Upper lobe of right lung (tissue), 1 donor: Measurements from ENCODE around the gene CHAC1. TPM values are rescaled to one million over a fixed set of nuclear protein-coding genes. Genes with fewer than 3 reads are reported as not detected.

Experiments
- ATAC-seq: fragments of 200-7000 bp; cut with Tn5 transposase; one replicate; pipeline ENCODE4 v1.9.1; 2020; ENCODE audit warnings: mild to moderate bottlenecking, moderate library complexity
- DNase-seq: peaks from one replicate; pipeline ENCODE4 v3.0.0-alpha.2; 2020
- H3K27ac ChIP-seq: fragments of 200-600 bp; one replicate; pipeline ENCODE4 v1.8.0; 2022
- H3K27me3 ChIP-seq: fragments of 200-600 bp; one replicate; pipeline ENCODE4 v1.8.0; 2022; ENCODE audit warnings: mild to moderate bottlenecking
- H3K36me3 ChIP-seq: fragments of 200-600 bp; one replicate; pipeline ENCODE4 v1.8.0; 2022
- H3K4me1 ChIP-seq: fragments of 200-600 bp; one replicate; pipeline ENCODE4 v1.8.0; 2022
- H3K4me3 ChIP-seq: fragments of 200-600 bp; one replicate; pipeline ENCODE4 v1.8.0; 2022; ENCODE audit warnings: mild to moderate bottlenecking
- H3K9me3 ChIP-seq: fragments of 200-600 bp; one replicate; pipeline ENCODE4 v1.8.0; 2022
- intact Hi-C: fragments of 100-400 bp; cut with DNase I; formaldehyde crosslinking; loops from one replicate; pipeline ENCODE4 v1.11.0; 2022
- total RNA-seq: library from RNA; stranded (reverse); fragmentation: NEBNext Ultra II Directional; extraction: Animal tissue kit (Norgen Biotek cat#: 25700); gene quantifications from one replicate; pipeline ENCODE4 v1.2.1, GENCODE V29; 2021
- TF ChIP-seq, protein P1 (sequence below): fragments of 200-600 bp; IDR thresholded peaks from one replicate; pipeline ENCODE4 v1.8.0; 2022; ENCODE audit warnings: antibody characterized with exemption
- donor health status: DM: no; HTN: yes; CAD: no; lungs with severe emphysema.

CHAC1 gene
- total RNA-seq, 1 donor from 2014 or later = 4.4 TPM

- Histone ChIP-seq H3K9me3 (no peaks in the 10 kb centered on the region), H3K27me3 (no peaks in the 10 kb centered on the region), H3K27ac (no peak overlapping the region), H3K36me3 (peaks cover 85% of the 10 kb centered on the region), H3K4me3 (no peak overlapping the region), H3K4me1 (peaks cover 5% of the 10 kb centered on the region)
- TF ChIP-seq, protein P1, sequence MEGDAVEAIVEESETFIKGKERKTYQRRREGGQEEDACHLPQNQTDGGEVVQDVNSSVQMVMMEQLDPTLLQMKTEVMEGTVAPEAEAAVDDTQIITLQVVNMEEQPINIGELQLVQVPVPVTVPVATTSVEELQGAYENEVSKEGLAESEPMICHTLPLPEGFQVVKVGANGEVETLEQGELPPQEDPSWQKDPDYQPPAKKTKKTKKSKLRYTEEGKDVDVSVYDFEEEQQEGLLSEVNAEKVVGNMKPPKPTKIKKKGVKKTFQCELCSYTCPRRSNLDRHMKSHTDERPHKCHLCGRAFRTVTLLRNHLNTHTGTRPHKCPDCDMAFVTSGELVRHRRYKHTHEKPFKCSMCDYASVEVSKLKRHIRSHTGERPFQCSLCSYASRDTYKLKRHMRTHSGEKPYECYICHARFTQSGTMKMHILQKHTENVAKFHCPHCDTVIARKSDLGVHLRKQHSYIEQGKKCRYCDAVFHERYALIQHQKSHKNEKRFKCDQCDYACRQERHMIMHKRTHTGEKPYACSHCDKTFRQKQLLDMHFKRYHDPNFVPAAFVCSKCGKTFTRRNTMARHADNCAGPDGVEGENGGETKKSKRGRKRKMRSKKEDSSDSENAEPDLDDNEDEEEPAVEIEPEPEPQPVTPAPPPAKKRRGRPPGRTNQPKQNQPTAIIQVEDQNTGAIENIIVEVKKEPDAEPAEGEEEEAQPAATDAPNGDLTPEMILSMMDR = no peak
- DNase-seq (no peak), ATAC-seq (no peak)
- intact Hi-C loops = no loop called here
Measured at GRCh38 chr15:40984406-40984805, 31.1 kb downstream of the CHAC1 start.

DNA sequence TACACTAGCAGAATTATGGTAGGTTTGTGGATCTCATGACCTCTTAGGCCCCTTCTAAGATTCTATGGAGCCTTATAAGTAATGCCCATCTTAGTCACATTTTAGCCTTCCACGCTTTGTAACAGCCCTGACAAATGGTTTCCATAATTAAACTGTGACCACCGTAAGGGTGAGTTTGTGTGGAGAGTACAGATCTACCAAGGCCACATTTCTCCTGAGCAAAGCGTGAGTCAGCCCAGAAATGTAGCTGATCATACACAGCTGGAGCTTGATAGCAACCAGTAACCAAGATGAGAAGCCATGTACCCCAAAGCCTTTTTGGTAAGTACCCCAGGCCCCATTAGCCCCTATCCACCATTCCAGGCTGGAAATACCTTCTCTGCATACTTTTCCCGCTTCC lies 31.7 kb downstream of the CHAC1 start:
- Histone ChIP-seq H3K36me3 (peaks cover 85% of the 10 kb centered on the region), H3K27me3 (no peaks in the 10 kb centered on the region), H3K27ac (no peak overlapping the region), H3K4me1 (peaks cover 5% of the 10 kb centered on the region), H3K4me3 (no peak overlapping the region), H3K9me3 (no peaks in the 10 kb centered on the region)
- TF ChIP-seq, protein P1 = no peak
- no peak for DNase-seq
- intact Hi-C loops = no loop called here
- no peak for ATAC-seq

- H3K4me1 ChIP-seq = peaks cover 5% of the 10 kb centered on the region
Measured at GRCh38 chr15:40985541-40986330, 32.5 kb downstream of the CHAC1 start.

GRCh38 chr15:40986820-40987219 lies 33.5 kb downstream of the CHAC1 start:
- H3K36me3 ChIP-seq = peaks cover 79% of the 10 kb centered on the region
- H3K9me3 ChIP-seq = no peaks in the 10 kb centered on the region
- no peak overlapping the region for H3K4me3 ChIP-seq
- DNase-seq (no peak), ATAC-seq (no peak)
- TF ChIP-seq, protein P1 = no peak
- intact Hi-C loops = no loop called here
- H3K27ac ChIP-seq = no peak overlapping the region
- H3K4me1 ChIP-seq = peaks cover 5% of the 10 kb centered on the region
- no peaks in the 10 kb centered on the region for H3K27me3 ChIP-seq

More at GRCh38 chr15:40985541-40986330, 32.5 kb downstream of the CHAC1 start:
- no peaks in the 10 kb centered on the region for H3K9me3 ChIP-seq
- no peak overlapping the region for H3K4me3 ChIP-seq
- no peak for DNase-seq
- intact Hi-C loops = no loop called here
- ATAC-seq = no peak
- peaks cover 82% of the 10 kb centered on the region for H3K36me3 ChIP-seq
- no peak overlapping the region for H3K27ac ChIP-seq
- TF ChIP-seq, protein P1 = no peak
- no peaks in the 10 kb centered on the region for H3K27me3 ChIP-seq

DNA sequence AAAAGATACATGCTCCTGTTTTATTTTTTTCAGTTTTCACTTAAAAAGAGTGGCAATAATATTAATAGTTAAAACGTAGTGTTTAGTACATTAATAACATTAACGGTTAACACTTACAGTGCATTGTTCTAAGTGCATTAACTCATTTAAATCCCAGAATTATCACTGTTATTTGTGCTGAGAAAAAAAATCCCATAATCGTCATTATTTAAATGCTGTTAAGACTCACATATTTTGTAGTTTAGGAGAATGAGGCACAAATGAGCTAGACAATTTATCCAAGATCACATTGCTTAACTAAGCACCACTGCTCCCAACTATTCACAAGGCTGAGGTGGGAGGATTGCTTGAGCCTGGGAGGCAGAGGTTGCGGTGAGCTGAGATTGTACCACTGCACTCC lies 34.9 kb downstream of the CHAC1 start:
- ATAC-seq (no peak), DNase-seq (no peak)
- H3K27ac ChIP-seq = no peak overlapping the region
- no peak overlapping the region for H3K4me3 ChIP-seq
- peaks cover 77% of the 10 kb centered on the region for H3K36me3 ChIP-seq
- no peaks in the 10 kb centered on the region for H3K9me3 ChIP-seq
- TF ChIP-seq, protein P1 = no peak
- H3K27me3 ChIP-seq = no peaks in the 10 kb centered on the region
- intact Hi-C loops = no loop called here
- no peaks in the 10 kb centered on the region for H3K4me1 ChIP-seq
